GM19043 (cell line): ENCODE measurements around the gene TBC1D4.

Source experiments
- ATAC-seq: cut with Tn5 transposase; IDR thresholded peaks from one replicate; pipeline ENCODE4 v1.9.1; 2021; ENCODE audit warnings: low read depth; ENCODE audit not compliant: unreplicated experiment

Gene TBC1D4

GRCh38 chr13:75489502-75490263, 7.7 kb upstream of the TBC1D4 start:
- ATAC-seq = peak; percentile 77

- no peak for ATAC-seq
Observed at GRCh38 chr13:75486146-75487062, 4.4 kb upstream of the TBC1D4 start.

GRCh38 chr13:75485286-75486062, 3.5 kb upstream of the TBC1D4 start:
- ATAC-seq = no peak

DNA sequence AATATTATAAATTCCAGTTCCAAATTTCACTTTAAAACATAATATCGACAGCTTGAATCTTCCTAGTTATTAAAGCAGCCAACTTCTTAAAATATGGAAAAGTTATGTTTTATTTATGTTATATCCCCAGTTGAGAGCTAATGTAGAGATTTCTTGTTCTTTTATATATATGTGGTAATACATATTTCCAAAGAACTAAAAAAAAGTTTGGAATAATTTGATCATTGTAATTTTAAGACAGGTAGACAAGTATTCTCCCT, 781 bp upstream of the TBC1D4 start:
- no peak for ATAC-seq

- peak; percentile 18 for ATAC-seq
Observed at GRCh38 chr13:75481176-75482069, 546 bp downstream of the TBC1D4 start.

GRCh38 chr13:75480671-75481175, 1.2 kb downstream of the TBC1D4 start:
- no peak for ATAC-seq

GRCh38 chr13:75479102-75479740, 2.7 kb downstream of the TBC1D4 start:
- ATAC-seq = no peak

DNA sequence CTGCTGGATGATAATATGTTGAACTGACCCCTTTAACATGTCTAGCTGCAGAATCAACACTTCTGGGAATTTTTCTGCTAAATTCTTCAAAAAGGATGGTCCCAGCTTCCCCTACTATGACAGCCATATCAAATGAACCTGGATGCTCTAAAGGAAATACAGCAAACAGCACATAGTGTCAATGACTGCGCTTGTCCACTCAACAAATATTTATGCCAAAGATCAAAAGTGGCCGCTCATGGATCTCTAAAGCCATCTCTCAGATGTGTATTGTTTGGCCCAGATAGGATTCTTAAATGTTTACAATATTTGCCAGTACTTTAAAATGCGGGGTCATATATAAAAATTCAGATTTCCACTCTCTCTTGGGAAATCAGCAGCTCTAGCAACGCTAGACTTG, 3.3 kb downstream of the TBC1D4 start:
- no peak for ATAC-seq

- ATAC-seq = no peak
Observed at GRCh38 chr13:75474956-75475355, 7.0 kb downstream of the TBC1D4 start.

GRCh38 chr13:75473468-75473867, 8.5 kb downstream of the TBC1D4 start:
- no peak for ATAC-seq

DNA sequence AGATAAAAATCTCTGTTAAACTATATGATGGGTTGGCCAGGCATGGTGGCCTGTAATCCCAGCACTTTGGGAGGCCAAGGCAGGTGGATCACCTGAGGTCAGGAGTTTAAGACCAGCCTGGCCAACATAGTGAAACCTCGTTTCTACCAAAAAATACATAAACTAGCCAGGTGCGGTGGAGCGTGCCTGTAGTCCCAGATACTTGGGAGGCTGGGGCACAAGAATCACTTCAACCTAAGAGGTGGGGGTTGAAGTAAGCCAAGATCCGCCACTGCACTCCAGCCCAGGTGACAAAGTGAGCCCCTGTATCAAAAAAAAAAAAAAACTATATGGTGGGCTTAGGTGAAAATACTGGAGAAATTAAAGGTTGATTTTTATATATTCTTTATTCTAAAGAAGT, 11.3 kb downstream of the TBC1D4 start:
- no peak for ATAC-seq

DNA sequence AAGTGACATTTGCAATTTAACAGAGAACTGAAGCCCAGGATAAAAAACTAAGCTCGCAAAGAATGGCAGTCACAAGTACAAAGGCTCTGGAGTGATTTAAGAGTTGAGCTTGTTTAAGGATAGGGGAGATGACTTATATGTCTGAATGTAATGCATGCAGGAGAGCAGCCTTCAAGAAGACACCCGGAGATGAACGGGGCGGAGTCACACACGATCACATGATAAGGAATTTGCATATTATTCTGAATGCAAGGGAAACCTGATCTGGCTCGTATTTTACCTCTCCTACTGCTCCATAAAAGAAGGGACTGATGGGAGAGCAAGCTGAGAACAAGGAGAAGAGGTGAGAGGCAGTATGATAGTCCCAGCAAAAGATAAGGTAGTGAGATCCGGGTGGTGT, 12.9 kb downstream of the TBC1D4 start:
- ATAC-seq = no peak

- ATAC-seq = no peak
Observed at GRCh38 chr13:75468602-75469001, 13.4 kb downstream of the TBC1D4 start.

DNA sequence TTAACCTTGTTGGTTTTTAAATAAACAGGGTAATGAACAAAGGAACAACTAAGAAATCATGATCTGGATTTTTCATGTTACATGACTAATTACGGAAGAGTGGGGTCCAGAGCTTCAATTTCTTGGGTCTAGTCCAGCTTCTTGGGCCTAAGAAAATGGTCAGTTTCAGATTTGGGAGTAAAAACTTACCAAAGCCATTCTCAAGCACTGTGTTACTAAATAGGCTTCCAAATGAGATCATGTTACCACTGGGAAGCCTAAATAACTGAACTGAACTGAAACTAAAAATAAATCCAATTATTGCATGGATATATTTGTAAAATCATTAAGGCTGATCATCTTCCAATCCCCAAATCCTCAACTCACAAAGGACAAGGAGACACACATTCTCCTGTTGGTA, 13.9 kb downstream of the TBC1D4 start:
- ATAC-seq = no peak

DNA sequence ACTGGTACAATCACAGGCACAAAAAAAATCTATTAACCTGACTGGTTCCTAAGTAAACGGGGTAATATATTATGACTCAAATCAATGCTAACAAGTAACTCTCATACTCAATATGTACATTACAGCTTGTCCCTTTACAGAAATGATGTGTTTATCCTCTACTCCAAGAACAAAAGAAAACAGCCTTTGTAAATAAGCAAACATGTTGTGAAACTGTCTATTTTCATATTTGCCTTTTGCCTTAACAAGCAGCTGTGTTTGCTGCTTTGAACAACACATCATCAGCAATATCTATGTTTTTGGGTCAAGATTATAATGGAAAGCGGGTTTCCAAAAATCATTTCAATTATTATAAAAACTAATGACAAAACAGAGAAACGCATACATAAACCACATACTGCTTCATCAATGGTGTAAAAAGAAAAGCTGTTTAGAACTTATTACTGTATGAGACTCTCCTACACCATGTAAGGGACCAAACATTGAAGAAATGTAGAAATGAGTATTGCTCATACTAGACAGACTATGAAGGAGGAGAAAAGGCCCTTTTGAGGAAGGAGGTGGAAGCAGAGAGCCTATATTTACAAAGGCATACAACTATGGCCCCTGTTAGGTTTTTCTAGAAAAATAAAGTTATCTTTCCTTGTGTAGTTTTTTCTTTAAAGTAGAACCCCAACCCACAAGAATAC, 14.8 kb downstream of the TBC1D4 start:
- no peak for ATAC-seq

- ATAC-seq = no peak
Observed at GRCh38 chr13:75465236-75465635, 16.7 kb downstream of the TBC1D4 start.

DNA sequence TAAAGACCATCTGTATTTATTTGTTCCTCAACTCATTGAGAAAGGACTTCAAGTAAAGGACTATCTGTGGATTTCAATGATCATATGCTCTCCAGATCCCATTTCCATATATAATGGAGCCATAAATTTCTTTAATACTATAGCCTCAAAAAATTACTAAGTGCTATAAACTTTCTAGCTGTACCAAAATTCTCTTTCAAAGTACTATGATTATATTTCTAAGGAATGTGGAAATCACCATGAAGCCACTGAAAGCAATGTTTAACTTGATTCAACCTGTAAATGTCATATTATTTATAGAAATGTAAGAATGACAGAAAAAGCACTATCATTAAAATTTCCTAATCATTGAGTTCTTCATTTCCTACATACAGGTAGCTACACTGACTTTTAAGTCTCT, 20.7 kb downstream of the TBC1D4 start:
- no peak for ATAC-seq

DNA sequence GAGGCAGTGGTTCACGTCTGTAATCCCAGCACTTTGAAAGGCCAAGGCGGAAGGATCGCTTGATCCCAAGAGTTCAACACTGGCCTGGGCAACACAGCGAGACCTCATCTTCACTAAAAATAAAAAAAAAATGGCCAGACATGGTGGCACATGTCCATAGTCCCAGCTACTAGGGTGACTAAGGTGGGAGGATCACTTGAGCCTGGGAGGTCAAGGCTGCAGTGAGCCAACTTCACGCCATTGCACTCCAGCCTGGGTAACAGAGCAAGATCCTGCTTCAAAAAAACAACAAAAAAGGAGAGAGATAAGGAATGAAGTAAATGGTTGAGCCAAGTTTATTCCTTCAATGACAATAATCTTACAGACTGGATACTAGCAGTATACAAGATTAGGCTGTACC, 21.3 kb downstream of the TBC1D4 start:
- no peak for ATAC-seq
